GM18498 (cell line): ENCODE data around the gene TUBD1.
"Not testable (repeated sequence)": the region's sequence is repeated elsewhere in the genome, so short reads cannot be mapped to it uniquely, and the experiment has no call there.

Experiments used
- ATAC-seq: cut with Tn5 transposase; IDR thresholded peaks from one replicate; pipeline ENCODE4 v1.9.1; 2021; ENCODE audit warnings: mild to moderate bottlenecking, moderate library complexity; ENCODE audit not compliant: unreplicated experiment

Gene TUBD1

DNA sequence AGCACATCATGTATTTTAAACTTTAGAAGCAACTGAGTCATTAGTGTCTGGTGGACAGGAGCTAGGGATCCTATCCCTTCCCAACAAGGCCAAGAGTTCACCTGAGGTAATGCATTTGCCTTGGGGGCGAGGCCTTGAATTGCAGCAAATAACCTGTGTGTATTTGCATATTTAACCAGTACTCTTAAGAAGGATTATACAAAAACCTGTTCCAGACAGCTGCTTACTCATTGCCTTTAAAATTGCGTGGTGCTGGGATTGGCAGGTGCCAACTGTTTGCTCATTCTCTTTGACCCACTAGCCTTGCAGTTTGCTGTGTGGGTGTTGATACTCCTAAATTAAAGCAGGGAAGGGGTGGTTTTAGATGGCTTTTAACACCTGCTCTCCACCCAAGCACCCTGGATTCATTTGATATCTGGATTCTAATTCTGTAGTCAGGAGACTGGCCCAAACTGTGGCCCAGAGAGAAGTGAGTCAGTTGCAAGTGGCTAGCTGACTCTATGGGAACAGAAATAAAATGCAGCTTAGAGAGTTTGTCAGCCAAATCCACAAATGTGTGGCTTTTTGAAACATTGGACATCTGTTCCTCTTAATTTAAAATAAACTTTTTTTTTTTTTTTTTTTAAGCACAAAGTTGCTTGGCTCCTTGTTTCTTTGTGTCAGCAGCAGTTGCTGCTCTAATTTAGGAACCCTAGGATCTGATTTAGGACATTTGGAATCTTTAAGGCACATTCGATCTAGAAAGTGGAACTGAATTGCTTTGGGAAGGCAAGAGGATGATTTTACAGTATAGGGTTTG is 46.9 kb downstream of the TUBD1 start:
- no peak for ATAC-seq

DNA sequence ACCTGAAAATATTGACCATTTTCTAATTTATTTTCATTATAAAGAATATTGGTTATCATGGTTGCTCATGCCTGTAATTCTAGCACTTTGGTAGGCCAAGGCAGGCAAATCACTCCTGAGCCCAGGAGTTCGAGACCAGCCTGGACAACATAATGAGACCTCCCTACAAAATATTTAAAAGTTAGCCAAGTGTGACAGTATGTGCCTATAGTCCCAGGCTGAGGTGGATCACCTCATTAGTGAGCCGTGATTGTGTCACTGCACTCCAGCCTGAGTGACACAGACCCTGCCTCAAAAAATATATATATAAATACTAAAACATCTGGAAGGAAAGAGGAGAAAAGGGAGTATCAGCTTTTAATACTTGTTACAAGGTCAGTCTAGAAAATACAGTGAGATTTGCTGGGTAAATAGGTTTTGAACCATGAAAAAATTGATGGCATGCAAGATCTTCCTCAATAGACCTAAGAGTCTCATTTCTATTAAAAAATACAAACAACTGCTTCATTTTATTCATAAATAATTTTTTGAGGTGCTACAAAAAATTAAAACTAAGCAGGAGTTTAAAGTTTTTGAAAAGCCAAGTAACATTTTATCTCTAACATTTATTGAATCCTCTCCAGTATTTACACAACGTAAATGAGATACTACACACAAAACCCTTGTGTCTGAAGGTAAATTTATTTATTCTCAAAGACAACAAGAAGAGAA is 47.7 kb downstream of the TUBD1 start:
- no peak for ATAC-seq

DNA sequence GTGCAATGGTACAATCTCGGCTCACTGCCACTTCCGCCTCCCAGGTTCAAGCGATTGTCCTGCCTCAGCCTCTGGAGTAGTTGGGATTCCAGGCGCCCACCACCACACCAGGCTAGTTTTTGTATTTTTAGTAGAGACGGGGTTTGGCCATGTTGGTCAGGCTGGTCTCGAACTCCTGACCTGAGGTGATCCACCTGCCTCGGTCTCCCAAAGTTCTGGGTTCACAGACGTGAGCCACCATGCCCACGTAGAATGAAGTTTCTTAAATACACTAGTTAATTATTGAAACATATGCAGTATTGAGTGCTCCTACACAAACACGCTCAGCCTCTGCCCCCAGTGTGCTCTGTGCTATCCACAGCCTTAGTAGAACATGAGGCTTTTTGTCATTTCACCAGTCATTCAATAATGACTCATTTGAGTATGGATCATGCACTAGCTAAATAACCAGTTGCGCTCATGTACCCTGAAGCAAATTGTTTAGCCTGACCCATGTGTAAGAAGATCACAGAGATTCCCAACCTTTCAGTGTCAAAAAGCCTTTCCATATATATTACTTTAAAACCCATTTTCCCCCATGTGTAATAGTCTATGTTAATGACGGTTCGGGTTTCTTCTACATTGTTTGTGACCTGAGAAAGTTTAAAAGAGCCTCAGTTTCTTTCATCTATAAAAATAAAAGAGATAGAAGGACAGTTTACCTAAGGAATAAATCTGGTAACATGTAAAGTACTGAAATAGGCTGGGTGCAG is 49.7 kb downstream of the TUBD1 start:
- no peak for ATAC-seq

DNA sequence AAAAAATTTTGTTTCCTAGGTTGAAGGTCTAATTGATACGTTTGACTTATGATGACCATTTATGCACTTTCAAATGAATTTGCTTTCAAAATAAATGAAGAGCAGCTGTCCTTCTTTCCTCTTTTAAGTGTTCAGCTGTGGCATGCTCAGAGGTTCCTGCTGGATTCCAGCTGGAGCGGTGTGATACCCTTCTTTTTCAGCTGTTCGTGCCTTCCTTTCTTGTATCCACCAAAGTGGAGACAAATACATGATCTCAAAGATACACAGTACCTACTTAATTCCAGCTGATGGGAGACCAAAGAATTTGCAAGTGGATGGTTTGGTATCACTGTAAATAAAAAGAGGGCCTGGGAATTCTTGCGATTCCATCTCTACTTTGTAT is 50.9 kb downstream of the TUBD1 start:
- not testable (repeated sequence) for ATAC-seq

DNA sequence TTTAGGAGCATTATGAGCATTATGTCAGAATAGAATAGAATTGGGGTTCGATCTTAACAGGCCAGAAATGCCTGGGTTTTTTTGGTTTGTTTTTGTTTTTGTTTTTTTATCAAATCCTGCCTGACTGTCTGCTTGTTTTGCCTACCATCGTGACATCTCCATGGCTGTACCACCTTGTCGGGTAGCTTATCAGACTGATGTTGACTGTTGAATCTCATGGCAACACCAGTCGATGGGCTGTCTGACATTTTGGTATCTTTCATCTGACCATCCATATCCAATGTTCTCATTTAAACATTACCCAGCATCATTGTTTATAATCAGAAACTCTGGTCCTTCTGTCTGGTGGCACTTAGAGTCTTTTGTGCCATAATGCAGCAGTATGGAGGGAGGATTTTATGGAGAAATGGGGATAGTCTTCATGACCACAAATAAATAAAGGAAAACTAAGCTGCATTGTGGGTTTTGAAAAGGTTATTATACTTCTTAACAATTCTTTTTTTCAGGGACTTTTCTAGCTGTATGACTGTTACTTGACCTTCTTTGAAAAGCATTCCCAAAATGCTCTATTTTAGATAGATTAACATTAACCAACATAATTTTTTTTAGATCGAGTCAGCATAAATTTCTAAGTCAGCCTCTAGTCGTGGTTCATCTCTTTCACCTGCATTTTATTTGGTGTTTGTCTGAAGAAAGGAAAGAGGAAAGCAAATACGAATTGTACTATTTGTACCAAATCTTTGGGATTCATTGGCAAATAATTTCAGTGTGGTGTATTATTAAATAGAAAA is 51.5 kb downstream of the TUBD1 start:
- ATAC-seq = not testable (repeated sequence)

DNA sequence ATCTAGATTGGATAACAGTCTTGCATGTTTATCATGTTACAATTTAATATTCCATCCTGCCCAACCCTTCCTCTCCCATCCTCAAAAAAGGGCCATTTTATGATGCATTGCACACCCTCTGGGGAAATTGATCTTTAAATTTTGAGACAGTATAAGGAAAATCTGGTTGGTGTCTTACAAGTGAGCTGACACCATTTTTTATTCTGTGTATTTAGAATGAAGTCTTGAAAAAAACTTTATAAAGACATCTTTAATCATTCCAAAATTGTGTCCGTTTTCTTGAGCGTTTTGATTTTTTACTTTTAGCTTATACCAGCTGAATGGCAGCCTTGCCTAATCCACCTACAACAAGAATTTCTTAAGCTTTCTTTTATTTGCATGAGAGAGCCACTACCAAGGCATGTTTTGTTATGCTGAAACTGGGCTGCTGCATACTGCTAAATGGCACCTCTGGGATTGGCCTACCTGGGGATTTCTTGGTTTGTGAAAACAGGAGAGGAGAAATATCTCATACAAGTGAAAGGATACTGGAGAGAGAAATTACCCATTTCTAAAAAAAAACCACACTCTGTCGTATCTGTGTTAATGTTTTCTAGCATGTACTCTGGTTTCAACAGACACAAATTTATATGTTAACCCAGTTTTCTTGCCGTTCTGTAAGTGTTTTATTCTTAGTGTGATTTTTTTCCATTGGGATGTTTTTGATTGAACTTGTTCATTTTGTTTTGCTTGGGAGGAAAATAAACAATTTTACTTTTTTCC is 52.2 kb downstream of the TUBD1 start:
- no peak for ATAC-seq

DNA sequence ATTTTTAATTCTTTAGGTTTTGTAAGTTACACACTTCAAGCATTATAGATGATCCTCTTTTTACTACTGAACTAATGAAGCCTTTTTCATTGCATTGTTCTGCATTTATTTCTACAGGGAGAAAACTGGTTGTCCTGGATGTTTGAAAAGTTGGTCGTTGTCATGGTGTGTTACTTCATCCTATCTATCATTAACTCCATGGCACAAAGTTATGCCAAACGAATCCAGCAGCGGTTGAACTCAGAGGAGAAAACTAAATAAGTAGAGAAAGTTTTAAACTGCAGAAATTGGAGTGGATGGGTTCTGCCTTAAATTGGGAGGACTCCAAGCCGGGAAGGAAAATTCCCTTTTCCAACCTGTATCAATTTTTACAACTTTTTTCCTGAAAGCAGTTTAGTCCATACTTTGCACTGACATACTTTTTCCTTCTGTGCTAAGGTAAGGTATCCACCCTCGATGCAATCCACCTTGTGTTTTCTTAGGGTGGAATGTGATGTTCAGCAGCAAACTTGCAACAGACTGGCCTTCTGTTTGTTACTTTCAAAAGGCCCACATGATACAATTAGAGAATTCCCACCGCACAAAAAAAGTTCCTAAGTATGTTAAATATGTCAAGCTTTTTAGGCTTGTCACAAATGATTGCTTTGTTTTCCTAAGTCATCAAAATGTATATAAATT is 53.0 kb downstream of the TUBD1 start:
- no peak for ATAC-seq

DNA sequence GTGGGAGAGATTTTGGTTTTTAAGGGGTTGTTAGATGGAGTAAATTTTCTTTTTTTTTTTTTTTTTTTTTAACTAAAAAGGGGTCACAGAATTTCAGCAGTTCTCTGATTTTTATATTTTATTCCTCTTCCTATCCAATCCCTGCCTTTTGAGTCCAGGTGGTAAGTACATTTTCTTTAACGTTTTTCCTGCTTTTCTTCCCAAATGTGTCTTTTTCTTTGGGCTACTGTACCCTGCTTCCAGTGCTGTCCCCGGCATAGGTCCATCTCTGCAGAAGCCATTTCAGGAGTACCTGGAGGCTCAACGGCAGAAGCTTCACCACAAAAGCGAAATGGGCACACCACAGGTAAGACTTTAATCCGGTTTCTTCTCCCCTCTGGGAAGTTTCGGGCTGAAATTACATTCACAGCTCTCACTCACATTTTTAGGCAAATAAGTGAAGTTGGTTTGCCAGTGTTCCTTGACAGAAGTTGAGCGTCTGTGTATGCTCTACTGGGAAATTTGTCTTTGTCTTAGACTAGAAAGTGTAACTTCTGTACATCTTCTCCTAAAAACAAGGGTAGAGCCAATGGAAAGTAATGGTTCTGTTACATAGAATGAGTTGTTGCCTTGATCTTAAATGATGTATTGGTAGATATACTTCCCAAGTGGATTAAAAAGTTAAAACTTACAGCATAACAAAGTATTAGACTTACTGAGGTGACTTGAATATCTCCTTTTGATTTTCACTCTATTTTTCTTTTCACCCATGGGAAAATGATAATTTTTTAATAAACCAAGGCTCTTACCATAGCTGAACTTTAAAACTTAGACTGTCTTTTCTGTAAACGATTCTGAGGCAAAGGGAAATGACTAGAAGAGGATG is 54.5 kb downstream of the TUBD1 start:
- ATAC-seq = no peak

DNA sequence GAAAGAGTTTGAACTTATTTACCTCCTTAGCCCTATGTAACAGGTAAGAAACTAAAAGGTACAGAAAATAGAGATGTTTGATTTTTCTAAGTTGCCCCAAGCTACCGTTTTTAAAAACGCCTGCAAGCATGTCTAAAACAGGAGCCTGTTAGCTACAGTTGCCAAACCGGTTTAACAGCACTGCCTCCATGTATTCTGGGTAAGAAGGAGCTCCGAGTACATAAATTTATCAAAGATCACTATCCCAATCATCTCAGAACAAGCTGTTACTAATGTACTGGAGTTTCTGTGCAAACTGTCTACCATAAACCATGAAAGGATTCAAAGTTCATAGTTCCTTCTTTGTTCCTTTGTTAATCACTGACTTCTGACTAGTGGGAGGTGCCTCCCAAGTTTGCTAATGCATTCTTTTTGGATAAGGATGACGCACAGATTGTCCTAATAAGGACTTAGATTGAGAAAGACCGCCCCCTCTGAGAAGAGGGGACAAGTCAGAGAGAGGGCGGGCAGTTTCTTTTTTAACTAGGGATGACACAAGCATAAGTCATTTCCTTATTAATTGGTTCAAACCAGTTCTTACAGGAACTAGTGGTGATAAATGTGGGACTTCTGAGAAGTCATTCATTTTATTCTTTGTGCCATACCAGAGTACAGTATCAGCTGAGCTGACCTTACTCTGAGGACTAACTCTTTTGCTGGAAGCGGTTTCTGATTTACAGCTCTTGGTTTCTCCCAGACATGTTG is 55.3 kb downstream of the TUBD1 start:
- peak; percentile 81 for ATAC-seq

GRCh38 chr17:59832883-59833379 is 59.8 kb downstream of the TUBD1 start:
- ATAC-seq = no peak

DNA sequence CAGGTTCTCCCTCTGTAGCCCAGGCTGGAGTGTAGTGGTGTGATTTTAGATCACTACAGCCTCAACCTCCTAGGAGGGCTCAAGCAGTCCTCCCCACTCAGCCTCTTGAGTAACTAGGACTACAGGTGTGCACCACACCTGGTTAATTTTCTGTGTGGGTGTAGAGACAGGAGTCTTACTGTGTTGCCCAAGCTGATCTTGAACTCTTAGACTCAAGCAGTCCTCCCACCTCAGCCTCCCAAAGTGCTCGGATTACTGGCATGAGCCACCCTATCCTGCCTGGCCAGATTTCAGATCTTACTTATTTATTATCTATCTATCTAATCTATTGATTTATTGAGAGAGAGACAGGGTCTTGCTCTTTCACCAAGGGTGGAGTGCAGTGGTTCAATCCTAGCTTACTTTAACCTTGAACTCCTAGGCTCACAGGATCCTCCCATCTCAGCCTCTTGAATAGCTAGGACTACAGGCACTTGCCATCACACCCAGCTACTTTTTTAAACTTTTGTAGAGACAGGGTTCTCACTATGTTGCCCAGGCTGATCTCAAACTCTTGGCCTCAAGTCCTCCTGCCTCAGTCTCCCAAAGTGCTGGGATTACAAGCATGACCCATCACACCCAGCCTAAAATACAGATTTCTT is 61.8 kb downstream of the TUBD1 start:
- no peak for ATAC-seq

- no peak for ATAC-seq
Observed at GRCh38 chr17:59830007-59830630, 62.6 kb downstream of the TUBD1 start.

DNA sequence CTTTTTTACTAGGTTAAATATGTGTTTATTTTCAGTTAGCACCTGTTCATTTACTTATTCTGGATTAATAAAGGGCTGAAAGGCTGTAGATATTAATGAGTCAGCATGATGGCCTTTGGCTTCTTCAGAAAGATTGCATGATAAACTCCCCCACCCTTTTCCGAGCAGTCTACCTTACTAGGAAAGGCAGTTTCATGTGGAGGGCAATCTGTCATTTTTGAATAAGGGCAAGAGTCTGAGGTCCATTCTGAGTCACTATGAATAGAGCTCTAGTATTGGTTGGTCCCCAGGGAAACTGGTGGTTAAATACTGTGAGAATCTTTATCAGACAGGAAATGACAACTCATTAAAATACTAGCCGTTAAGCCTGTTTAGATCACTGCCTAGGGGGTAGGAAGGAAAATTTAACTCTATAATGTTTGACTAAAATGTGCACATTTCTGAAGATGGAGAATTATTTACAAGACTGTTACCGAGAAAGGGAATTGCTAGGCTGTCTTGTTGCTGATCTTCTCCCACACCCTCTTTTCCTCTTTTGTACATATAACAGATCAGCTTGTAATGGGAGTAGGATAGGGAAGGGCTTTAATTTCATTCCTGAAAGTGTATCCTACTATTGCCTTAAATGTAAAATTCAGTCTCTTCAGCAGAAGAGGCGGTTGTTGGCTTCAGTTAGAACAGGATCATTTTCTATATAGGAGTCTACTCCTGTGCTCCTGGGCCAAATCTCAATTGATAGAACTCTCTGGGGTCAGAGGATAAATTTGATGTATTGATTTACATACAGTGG is 63.3 kb downstream of the TUBD1 start:
- ATAC-seq = peak; percentile 75

- ATAC-seq = peak; percentile 6
Observed at GRCh38 chr17:59828819-59829216, 63.9 kb downstream of the TUBD1 start.

GRCh38 chr17:59828478-59828760 is 64.3 kb downstream of the TUBD1 start:
- no peak for ATAC-seq

GRCh38 chr17:59827721-59828477 is 64.8 kb downstream of the TUBD1 start:
- no peak for ATAC-seq
